Panc1 (cell line): ENCODE measurements around the gene CUEDC2. TPM values are rescaled to one million over a fixed set of nuclear protein-coding genes. Genes with fewer than 3 reads are reported as not detected.

Source experiments
- ATAC-seq: fragments of 200-7000 bp; cut with Tn5 transposase; 2 replicates; pipeline ENCODE4 v1.9.1; 2020; ENCODE audit warnings: mild to moderate bottlenecking, moderate library complexity
- BruUV-seq: library from RNA; stranded (reverse); fragments of 400-500 nt; replicated peaks from 2 replicates; lab custom pipeline; 2021; lab: Mats Ljungman, UMichigan
- CTCF ChIA-PET: fragments of 300-600 bp; sonication (Branson Sonifier 250); formaldehyde crosslinking; loops from one replicate; lab custom pipeline; 2022; ENCODE audit warnings: antibody characterized with exemption; lab: Charles Lee
- POLR2A ChIA-PET: fragments of 300-600 bp; sonication (Branson Sonifier 250); formaldehyde crosslinking; loops from one replicate; lab custom pipeline; 2022; ENCODE audit warnings: antibody characterized with exemption; lab: Charles Lee
- DNase-seq: peaks from one replicate; pipeline ENCODE4 v3.0.0-alpha.2; 2010; ENCODE audit warnings: low read depth, low spot score
- H3K27ac ChIP-seq: 2 replicates; pipeline ENCODE4 v1.5.1; 2011; ENCODE audit warnings: mild to moderate bottlenecking, low read length, inconsistent platforms
- H3K27me3 ChIP-seq: fragments of 200-500 bp; sonication (Bioruptor generic); 2 replicates; pipeline ENCODE4 v1.6.0; 2014; ENCODE audit warnings: low read length, inconsistent platforms; ENCODE audit not compliant: control insufficient read depth, insufficient read depth
- H3K36me3 ChIP-seq: fragments of 200-500 bp; sonication (Bioruptor generic); 2 replicates; pipeline ENCODE4 v1.5.1; 2014; ENCODE audit warnings: inconsistent platforms, mild to moderate bottlenecking, low read length, moderate library complexity; ENCODE audit not compliant: control insufficient read depth, insufficient read depth
- H3K4me1 ChIP-seq: 2 replicates; pipeline ENCODE4 v1.5.1; 2011; ENCODE audit warnings: inconsistent platforms, mild to moderate bottlenecking, low read length, moderate library complexity; ENCODE audit not compliant: control insufficient read depth, insufficient read depth
- H3K4me3 ChIP-seq, 2 experiments: 2 replicates each; pipeline ENCODE4 v1.5.1; 2011 to 2012; ENCODE audit warnings: low read depth in 2 of 2, low read length in 2 of 2, mild to moderate bottlenecking in 2 of 2, inconsistent platforms in 1 of 2, moderate library complexity in 1 of 2
- H3K9me3 ChIP-seq: fragments of 200-500 bp; sonication (Bioruptor generic); 2 replicates; pipeline ENCODE4 v1.5.1; 2014; ENCODE audit warnings: low read depth, mild to moderate bottlenecking, inconsistent platforms, low read length, moderate library complexity; ENCODE audit not compliant: control insufficient read depth, insufficient read depth
- POLR2AphosphoS5 ChIP-seq: IDR thresholded peaks from 2 replicates; pipeline ENCODE4 v1.6.1; 2012; ENCODE audit warnings: mild to moderate bottlenecking, low read depth, low read length, moderate library complexity
- SIN3A ChIP-seq: IDR thresholded peaks from 2 replicates; pipeline ENCODE4 v1.6.1; 2012; ENCODE audit warnings: low read depth, mild to moderate bottlenecking, low read length, moderate library complexity, borderline replicate concordance; ENCODE audit not compliant: insufficient read depth
- TCF7L2 ChIP-seq: IDR thresholded peaks from 2 replicates; pipeline ENCODE4 v1.6.1; 2011; ENCODE audit warnings: mild to moderate bottlenecking, low read depth, low read length, inconsistent platforms
- in situ Hi-C: cut with HindIII; loops from 2 replicates; pipeline ENCODE4 v1.10.0; 2016; ENCODE audit warnings: low sequenced_read_pairs, low pct_unique_long_range_greater_than_20kb
- intact Hi-C: fragments of 100-400 bp; cut with micrococcal nuclease; formaldehyde crosslinking; loops from one replicate; pipeline ENCODE4 v1.10.0; 2022; ENCODE audit not compliant: unreplicated experiment
- total RNA-seq: library from RNA; stranded (reverse); gene quantifications from one replicate; pipeline ENCODE4 v1.2.1, GENCODE V29; 2021; ENCODE audit not compliant: unreplicated experiment
- TF ChIP-seq, protein P1 (sequence below), 2 experiments: IDR thresholded peaks; 2 replicates each; pipeline ENCODE4 v1.6.1; 2011 to 2012; ENCODE audit warnings: low read depth in 2 of 2, control low read depth in 1 of 2, low read length in 1 of 2, mild to moderate bottlenecking in 1 of 2, moderate library complexity in 1 of 2; ENCODE audit not compliant: insufficient read depth in 1 of 2
- TF ChIP-seq, protein P2 (sequence below): fragments of 450-650 bp; IDR thresholded peaks from 2 replicates; pipeline ENCODE4 v1.5.1; 2017; ENCODE audit warnings: mild to moderate bottlenecking

The CUEDC2 gene
- total RNA-seq, 1 experiment from 2014 or later: 79.3 TPM

DNA sequence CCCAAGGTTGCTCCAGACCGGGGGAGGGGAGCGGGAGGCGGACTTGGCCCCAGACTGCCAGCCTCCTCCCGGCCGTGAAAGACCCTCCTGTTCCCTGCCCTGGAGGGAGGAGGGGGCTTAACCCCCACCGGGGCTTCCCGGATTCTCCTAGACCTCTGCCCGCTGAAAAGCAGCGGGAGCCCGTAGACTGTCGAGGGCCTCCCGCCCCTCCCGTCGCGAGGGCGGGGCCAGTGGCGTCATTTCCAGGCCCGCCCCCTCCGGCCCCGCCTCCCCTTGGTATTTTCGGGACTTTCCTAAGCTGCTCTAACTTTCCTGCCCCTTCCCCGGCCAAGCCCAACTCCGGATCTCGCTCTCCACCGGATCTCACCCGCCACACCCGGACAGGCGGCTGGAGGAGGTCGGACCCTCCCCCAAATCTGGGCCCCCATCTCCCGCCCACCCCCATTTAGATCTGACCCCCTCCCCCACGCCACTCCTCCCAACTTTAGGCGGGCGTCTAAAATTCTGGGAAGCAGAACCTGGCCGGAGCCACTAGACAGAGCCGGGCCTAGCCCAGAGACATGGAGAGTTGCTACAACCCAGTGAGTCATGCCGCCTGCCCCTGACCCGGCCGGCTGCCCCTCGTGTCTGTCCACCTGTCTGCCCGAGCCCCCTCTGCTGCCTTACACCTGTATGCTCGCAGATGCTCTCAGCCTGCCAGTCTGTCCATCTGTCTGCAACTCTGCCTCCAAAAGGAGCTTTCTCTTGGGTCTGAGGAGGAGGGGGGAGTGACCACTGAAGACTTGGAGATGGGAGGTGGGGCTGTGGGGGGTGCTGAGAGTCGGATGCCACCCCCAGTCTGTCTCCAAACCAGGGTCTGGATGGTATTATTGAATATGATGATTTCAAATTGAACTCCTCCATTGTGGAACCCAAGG, 36.7 kb downstream of the CUEDC2 start, which contains the start of gene NFKB2:
NFKB2 (plus strand) TSS at position 306 of the 917 bp plus-strand sequence; CDS start at position 561, 255 bp downstream.
- no peaks in the 10 kb centered on the region for H3K9me3 ChIP-seq
- no peaks in the 10 kb centered on the region; the same call in 1 of the 2 replicates for H3K27me3 ChIP-seq
- H3K27ac ChIP-seq: peak within 1 kb of the TSS; percentile 80
- peak; percentile 65 for ATAC-seq
- H3K4me1 ChIP-seq: peaks cover 31% of the 10 kb centered on the region
- TF ChIP-seq, protein P1, sequence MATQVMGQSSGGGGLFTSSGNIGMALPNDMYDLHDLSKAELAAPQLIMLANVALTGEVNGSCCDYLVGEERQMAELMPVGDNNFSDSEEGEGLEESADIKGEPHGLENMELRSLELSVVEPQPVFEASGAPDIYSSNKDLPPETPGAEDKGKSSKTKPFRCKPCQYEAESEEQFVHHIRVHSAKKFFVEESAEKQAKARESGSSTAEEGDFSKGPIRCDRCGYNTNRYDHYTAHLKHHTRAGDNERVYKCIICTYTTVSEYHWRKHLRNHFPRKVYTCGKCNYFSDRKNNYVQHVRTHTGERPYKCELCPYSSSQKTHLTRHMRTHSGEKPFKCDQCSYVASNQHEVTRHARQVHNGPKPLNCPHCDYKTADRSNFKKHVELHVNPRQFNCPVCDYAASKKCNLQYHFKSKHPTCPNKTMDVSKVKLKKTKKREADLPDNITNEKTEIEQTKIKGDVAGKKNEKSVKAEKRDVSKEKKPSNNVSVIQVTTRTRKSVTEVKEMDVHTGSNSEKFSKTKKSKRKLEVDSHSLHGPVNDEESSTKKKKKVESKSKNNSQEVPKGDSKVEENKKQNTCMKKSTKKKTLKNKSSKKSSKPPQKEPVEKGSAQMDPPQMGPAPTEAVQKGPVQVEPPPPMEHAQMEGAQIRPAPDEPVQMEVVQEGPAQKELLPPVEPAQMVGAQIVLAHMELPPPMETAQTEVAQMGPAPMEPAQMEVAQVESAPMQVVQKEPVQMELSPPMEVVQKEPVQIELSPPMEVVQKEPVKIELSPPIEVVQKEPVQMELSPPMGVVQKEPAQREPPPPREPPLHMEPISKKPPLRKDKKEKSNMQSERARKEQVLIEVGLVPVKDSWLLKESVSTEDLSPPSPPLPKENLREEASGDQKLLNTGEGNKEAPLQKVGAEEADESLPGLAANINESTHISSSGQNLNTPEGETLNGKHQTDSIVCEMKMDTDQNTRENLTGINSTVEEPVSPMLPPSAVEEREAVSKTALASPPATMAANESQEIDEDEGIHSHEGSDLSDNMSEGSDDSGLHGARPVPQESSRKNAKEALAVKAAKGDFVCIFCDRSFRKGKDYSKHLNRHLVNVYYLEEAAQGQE (IDR thresholded peaks at IDR 0.05; ENCODE audit: insufficient read depth in 1 of 2, low read depth in 2 of 2, low read length in 1 of 2): no peak
- TF ChIP-seq TCF7L2: no peak
- no peak for TF ChIP-seq SIN3A
- TF ChIP-seq, protein P2, sequence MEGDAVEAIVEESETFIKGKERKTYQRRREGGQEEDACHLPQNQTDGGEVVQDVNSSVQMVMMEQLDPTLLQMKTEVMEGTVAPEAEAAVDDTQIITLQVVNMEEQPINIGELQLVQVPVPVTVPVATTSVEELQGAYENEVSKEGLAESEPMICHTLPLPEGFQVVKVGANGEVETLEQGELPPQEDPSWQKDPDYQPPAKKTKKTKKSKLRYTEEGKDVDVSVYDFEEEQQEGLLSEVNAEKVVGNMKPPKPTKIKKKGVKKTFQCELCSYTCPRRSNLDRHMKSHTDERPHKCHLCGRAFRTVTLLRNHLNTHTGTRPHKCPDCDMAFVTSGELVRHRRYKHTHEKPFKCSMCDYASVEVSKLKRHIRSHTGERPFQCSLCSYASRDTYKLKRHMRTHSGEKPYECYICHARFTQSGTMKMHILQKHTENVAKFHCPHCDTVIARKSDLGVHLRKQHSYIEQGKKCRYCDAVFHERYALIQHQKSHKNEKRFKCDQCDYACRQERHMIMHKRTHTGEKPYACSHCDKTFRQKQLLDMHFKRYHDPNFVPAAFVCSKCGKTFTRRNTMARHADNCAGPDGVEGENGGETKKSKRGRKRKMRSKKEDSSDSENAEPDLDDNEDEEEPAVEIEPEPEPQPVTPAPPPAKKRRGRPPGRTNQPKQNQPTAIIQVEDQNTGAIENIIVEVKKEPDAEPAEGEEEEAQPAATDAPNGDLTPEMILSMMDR: no peak
- no peak for TF ChIP-seq POLR2AphosphoS5
- no peak for DNase-seq
- H3K4me3 ChIP-seq: peak within 1 kb of the TSS; percentile 67 to 89
- H3K36me3 ChIP-seq: peaks cover 2% of the 10 kb centered on the region; the same call in 1 of the 2 replicates
- intact Hi-C loops (no loop called here), in situ Hi-C loops (no loop called here)
- ChIA-PET POLR2A (interaction anchor here (0.5 to 0.7 kb wide), 6 partner anchors 24 to 1652 kb away, joined by 4 to 13 read pairs (median 8); partner anchors contain the start of gene GBF1), CTCF (interaction anchor here (0.6 to 0.8 kb wide), 4 partner anchors 12 to 287 kb away, joined by 3 to 7 read pairs (median 4); no protein-coding TSS in a partner anchor)
- BruUV-seq: no TSS peak

DNA sequence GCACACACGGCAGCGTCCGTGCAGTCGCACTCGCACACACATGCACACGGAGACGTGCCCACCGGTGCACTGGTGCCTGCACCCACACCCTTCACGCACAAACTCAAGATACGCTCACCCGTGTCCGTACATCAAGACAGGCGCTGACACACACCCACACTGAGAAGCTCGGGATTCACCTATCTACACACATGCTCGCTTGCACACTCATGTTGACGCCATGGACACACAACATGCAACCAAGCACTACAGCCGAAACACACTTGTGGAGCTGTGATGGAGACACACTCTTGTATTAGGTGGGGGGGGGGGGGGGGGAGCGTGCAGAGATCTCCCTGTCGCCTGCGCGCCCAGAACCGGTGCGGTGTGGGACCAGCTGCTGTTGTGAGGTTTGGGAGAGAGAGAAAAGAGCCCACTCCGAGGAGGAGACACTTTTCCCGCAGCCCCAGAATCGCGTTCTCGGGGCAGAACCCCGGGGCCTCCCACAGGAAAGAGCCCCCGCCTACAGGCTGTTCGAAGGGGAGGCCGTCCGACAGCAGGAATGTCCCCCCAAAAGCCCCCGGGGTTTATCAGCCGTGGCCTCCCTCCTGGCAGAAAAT, 37.5 kb downstream of the CUEDC2 start:
- H3K4me1 ChIP-seq: peaks cover 26% of the 10 kb centered on the region
- CTCF ChIA-PET: interaction anchor here (0.6 to 0.8 kb wide), 2 partner anchors 165 to 288 kb away, joined by 3 read pairs; no protein-coding TSS in a partner anchor
- ATAC-seq: peak; percentile 12
- no TSS peak for BruUV-seq
- TF ChIP-seq, protein P1 (IDR thresholded peaks at IDR 0.05; ENCODE audit: insufficient read depth in 1 of 2, low read depth in 2 of 2, low read length in 1 of 2): no peak
- TF ChIP-seq, protein P2: no peak
- TF ChIP-seq POLR2AphosphoS5 (no peak; the same call in 1 of the 2 replicates), TCF7L2 (no peak), SIN3A (no peak)
- H3K27ac ChIP-seq: peak overlapping the region; percentile 63
- H3K9me3 ChIP-seq: no peaks in the 10 kb centered on the region
- intact Hi-C loops (loop anchor here (5.0 kb wide), 1 partner anchor 163 kb away; no protein-coding TSS in a partner anchor), in situ Hi-C loops (no loop called here)
- H3K27me3 ChIP-seq: no peaks in the 10 kb centered on the region; the same call in 1 of the 2 replicates
- POLR2A ChIA-PET: interaction anchor here (0.6 to 0.8 kb wide), 4 partner anchors 23 to 1651 kb away, joined by 3 to 13 read pairs (median 8); partner anchors contain the start of gene GBF1
- H3K4me3 ChIP-seq: peak overlapping the region; percentile 67 to 89
- DNase-seq: no peak
- peaks cover 2% of the 10 kb centered on the region; the same call in 1 of the 2 replicates for H3K36me3 ChIP-seq
